ENCODE measurements around the gene TMEM132A. TPM values are rescaled to one million over a fixed set of nuclear protein-coding genes. Genes with fewer than 3 reads are reported as not detected.

The TMEM132A gene
- total RNA-seq, 1 experiment from 2014 or later: 60.7 TPM

GRCh38 chr11:60912223-60912850 lies 11.9 kb upstream of the TMEM132A start:
- no peaks in the 10 kb centered on the region for H3K9me3 ChIP-seq (replicated peaks)
- peaks cover 25% of the 10 kb centered on the region for H3K4me1 ChIP-seq (replicated peaks)
- peaks cover 4% of the 10 kb centered on the region; the same call in 1 of the 2 replicates for H3K36me3 ChIP-seq
- DNase-seq (ENCODE audit: low read depth in 1 of 2, low spot score in 2 of 2): no peak
- no peak overlapping the region for H3K4me3 ChIP-seq
- no peaks in the 10 kb centered on the region for H3K27me3 ChIP-seq (replicated peaks)
- H3K27ac ChIP-seq: no peak overlapping the region

GRCh38 chr11:60912851-60913528 lies 11.3 kb upstream of the TMEM132A start:
- peak overlapping the region; percentile 64 for H3K27ac ChIP-seq
- no peaks in the 10 kb centered on the region for H3K9me3 ChIP-seq (replicated peaks)
- peaks cover 4% of the 10 kb centered on the region; the same call in 1 of the 2 replicates for H3K36me3 ChIP-seq
- DNase-seq (ENCODE audit: low read depth in 1 of 2, low spot score in 2 of 2): no peak
- H3K27me3 ChIP-seq (replicated peaks): no peaks in the 10 kb centered on the region
- H3K4me3 ChIP-seq: peak overlapping the region; percentile 60; the same call in 1 of the 2 replicates
- H3K4me1 ChIP-seq (replicated peaks): peaks cover 25% of the 10 kb centered on the region

GRCh38 chr11:60913793-60914632 lies 10.2 kb upstream of the TMEM132A start, which contains the start of gene TMEM109:
Gene TMEM109, plus strand, starts transcription at chr11:60914158. Its CDS starts 5,536 bp downstream, at chr11:60919694.
- no peaks in the 10 kb centered on the region for H3K9me3 ChIP-seq (replicated peaks)
- DNase-seq (ENCODE audit: low read depth in 1 of 2, low spot score in 2 of 2): peak; percentile 92 to 97
- no peaks in the 10 kb centered on the region for H3K27me3 ChIP-seq (replicated peaks)
- peaks cover 4% of the 10 kb centered on the region; the same call in 1 of the 2 replicates for H3K36me3 ChIP-seq
- peaks cover 30% of the 10 kb centered on the region for H3K4me1 ChIP-seq (replicated peaks)
- peak within 1 kb of the TSS; percentile 64 for H3K27ac ChIP-seq
- peak within 1 kb of the TSS; percentile 60 for H3K4me3 ChIP-seq

- peak in 1 of 2 experiments; percentile 64 for DNase-seq (ENCODE audit: low read depth in 1 of 2, low spot score in 2 of 2)
- Histone ChIP-seq H3K27me3 (replicated peaks) (no peaks in the 10 kb centered on the region), H3K27ac (peak overlapping the region; percentile 64), H3K36me3 (peaks cover 9% of the 10 kb centered on the region), H3K4me3 (peak overlapping the region; percentile 60), H3K9me3 (replicated peaks) (no peaks in the 10 kb centered on the region), H3K4me1 (replicated peaks) (peaks cover 33% of the 10 kb centered on the region)
Measured at GRCh38 chr11:60914633-60915247, 9.5 kb upstream of the TMEM132A start.

GRCh38 chr11:60915248-60915914 lies 8.9 kb upstream of the TMEM132A start:
- Histone ChIP-seq H3K27me3 (replicated peaks) (no peaks in the 10 kb centered on the region), H3K9me3 (replicated peaks) (no peaks in the 10 kb centered on the region), H3K27ac (peak overlapping the region; percentile 22), H3K4me1 (replicated peaks) (peaks cover 33% of the 10 kb centered on the region), H3K36me3 (peaks cover 15% of the 10 kb centered on the region), H3K4me3 (peak overlapping the region; percentile 60)
- peak; percentile 89 to 92 for DNase-seq (ENCODE audit: low read depth in 1 of 2, low spot score in 2 of 2)

GRCh38 chr11:60916669-60917206 lies 7.5 kb upstream of the TMEM132A start:
- no peaks in the 10 kb centered on the region for H3K27me3 ChIP-seq (replicated peaks)
- no peak overlapping the region for H3K27ac ChIP-seq
- peaks cover 29% of the 10 kb centered on the region for H3K36me3 ChIP-seq
- DNase-seq (ENCODE audit: low read depth in 1 of 2, low spot score in 2 of 2): no peak
- peaks cover 33% of the 10 kb centered on the region for H3K4me1 ChIP-seq (replicated peaks)
- H3K9me3 ChIP-seq (replicated peaks): no peaks in the 10 kb centered on the region
- no peak overlapping the region for H3K4me3 ChIP-seq

- peaks cover 34% of the 10 kb centered on the region for H3K36me3 ChIP-seq
- no peaks in the 10 kb centered on the region for H3K9me3 ChIP-seq (replicated peaks)
- no peaks in the 10 kb centered on the region for H3K27me3 ChIP-seq (replicated peaks)
- peaks cover 33% of the 10 kb centered on the region for H3K4me1 ChIP-seq (replicated peaks)
- DNase-seq (ENCODE audit: low read depth in 1 of 2, low spot score in 2 of 2): no peak
- no peak overlapping the region for H3K4me3 ChIP-seq
- H3K27ac ChIP-seq: no peak overlapping the region
Measured at GRCh38 chr11:60917267-60917666, 7.0 kb upstream of the TMEM132A start.

- H3K4me1 ChIP-seq (replicated peaks): peaks cover 30% of the 10 kb centered on the region
- no peaks in the 10 kb centered on the region for H3K27me3 ChIP-seq (replicated peaks)
- no peak for DNase-seq (ENCODE audit: low read depth in 1 of 2, low spot score in 2 of 2)
- H3K27ac ChIP-seq: no peak overlapping the region
- no peak overlapping the region for H3K4me3 ChIP-seq
- H3K9me3 ChIP-seq (replicated peaks): no peaks in the 10 kb centered on the region
- H3K36me3 ChIP-seq: peaks cover 44% of the 10 kb centered on the region
Measured at GRCh38 chr11:60918251-60918938, 5.9 kb upstream of the TMEM132A start.

- Histone ChIP-seq H3K36me3 (peaks cover 49% of the 10 kb centered on the region), H3K4me1 (replicated peaks) (peaks cover 31% of the 10 kb centered on the region), H3K9me3 (replicated peaks) (no peaks in the 10 kb centered on the region), H3K27ac (no peak overlapping the region), H3K27me3 (replicated peaks) (no peaks in the 10 kb centered on the region), H3K4me3 (no peak overlapping the region)
- DNase-seq (ENCODE audit: low read depth in 1 of 2, low spot score in 2 of 2): peak; percentile 43 to 47
Measured at GRCh38 chr11:60918939-60919265, 5.4 kb upstream of the TMEM132A start.

- Histone ChIP-seq H3K4me3 (no peak overlapping the region), H3K27ac (no peak overlapping the region), H3K9me3 (replicated peaks) (no peaks in the 10 kb centered on the region), H3K27me3 (replicated peaks) (no peaks in the 10 kb centered on the region), H3K4me1 (replicated peaks) (peaks cover 31% of the 10 kb centered on the region), H3K36me3 (peaks cover 53% of the 10 kb centered on the region)
- no peak for DNase-seq (ENCODE audit: low read depth in 1 of 2, low spot score in 2 of 2)
Measured at GRCh38 chr11:60919320-60919719, 4.9 kb upstream of the TMEM132A start.

GRCh38 chr11:60919956-60920355 lies 4.3 kb upstream of the TMEM132A start:
- no peak for DNase-seq (ENCODE audit: low read depth in 1 of 2, low spot score in 2 of 2)
- no peaks in the 10 kb centered on the region for H3K9me3 ChIP-seq (replicated peaks)
- no peaks in the 10 kb centered on the region for H3K27me3 ChIP-seq (replicated peaks)
- H3K4me3 ChIP-seq: no peak overlapping the region
- H3K36me3 ChIP-seq: peaks cover 56% of the 10 kb centered on the region
- H3K27ac ChIP-seq: no peak overlapping the region
- peaks cover 33% of the 10 kb centered on the region for H3K4me1 ChIP-seq (replicated peaks)

- Histone ChIP-seq H3K27ac (no peak overlapping the region), H3K4me3 (no peak overlapping the region), H3K9me3 (replicated peaks) (no peaks in the 10 kb centered on the region), H3K4me1 (replicated peaks) (peaks cover 34% of the 10 kb centered on the region), H3K27me3 (replicated peaks) (no peaks in the 10 kb centered on the region), H3K36me3 (peaks cover 55% of the 10 kb centered on the region)
- DNase-seq (ENCODE audit: low read depth in 1 of 2, low spot score in 2 of 2): no peak
Measured at GRCh38 chr11:60921259-60921658, 3.0 kb upstream of the TMEM132A start.
